ENCODE results near the gene POMT1.

The POMT1 gene

DNA sequence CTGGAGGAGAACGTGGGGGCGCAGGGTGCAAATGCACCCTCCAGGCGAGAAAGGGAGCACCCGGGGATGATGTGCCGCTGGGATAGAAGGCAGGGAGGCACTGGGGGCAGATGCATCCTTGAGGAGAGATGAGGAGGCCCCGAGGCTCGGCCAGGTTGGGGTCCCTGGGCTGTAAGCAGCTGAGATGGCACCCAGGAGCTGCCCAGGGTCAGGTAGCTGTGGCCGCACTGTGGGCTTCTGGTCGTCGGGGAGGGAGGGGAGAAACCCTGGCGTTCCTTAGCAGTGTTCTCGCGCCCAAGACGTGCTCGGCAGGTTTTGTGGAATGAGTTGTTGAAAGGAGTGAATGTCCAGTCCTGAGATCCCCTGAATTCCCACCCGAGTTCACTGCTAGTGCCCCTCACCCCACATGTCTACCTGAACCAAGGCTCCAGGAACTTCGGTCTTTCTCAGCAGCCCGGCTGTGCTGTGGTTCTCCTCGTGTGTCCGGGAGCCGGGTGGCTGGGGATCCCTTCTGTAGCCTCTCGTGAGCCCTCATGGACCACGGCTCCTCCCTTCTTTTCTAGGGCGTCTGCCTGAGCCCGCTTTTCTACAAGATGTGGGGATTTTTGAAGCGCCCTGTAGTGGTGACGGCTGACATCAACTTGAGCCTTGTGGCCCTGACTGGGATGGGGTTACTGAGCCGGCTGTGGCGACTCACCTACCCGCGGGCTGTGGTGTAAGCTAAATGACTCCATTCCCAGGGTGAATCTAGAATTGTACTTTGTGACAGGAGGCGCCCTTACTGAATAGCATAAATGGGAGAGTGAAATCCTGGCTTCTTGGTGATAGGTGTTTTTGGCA is 1.1 kb downstream of the POMT1 start:
- Histone ChIP-seq H2AFZ (ENCODE audit: low read depth, low read length) (no peak overlapping the region), H3K27ac (ENCODE audit: low read length) (no peak overlapping the region), H3K9ac (ENCODE audit: low read length) (peak overlapping the region; percentile 84), H3K79me2 (ENCODE audit: low read length) (peaks cover 8% of the 10 kb centered on the region; the same call in 1 of the 2 replicates), H4K20me1 (ENCODE audit: insufficient read depth, low read length) (no peaks in the 10 kb centered on the region), H3K27me3 (ENCODE audit: low read depth, low read length) (no peaks in the 10 kb centered on the region), H3K9me3 (ENCODE audit: insufficient read depth, low read length) (no peaks in the 10 kb centered on the region), H3K4me2 (ENCODE audit: low read length) (peak overlapping the region; percentile 83), H3K36me3 (replicated peaks; ENCODE audit: low read depth, low read length) (peaks cover 14% of the 10 kb centered on the region), H3K4me3 (ENCODE audit: low read length) (peak overlapping the region; percentile 97), H3K4me1 (ENCODE audit: low read length) (0 out of 2 replicates have a peak, but pooled peaks cover 6% of the 10 kb centered on the region)
- TF ChIP-seq EZH2phosphoT487 (IDR thresholded peaks at IDR 0.05; ENCODE audit: low read depth) = no peak
- TF ChIP-seq, protein P1, sequence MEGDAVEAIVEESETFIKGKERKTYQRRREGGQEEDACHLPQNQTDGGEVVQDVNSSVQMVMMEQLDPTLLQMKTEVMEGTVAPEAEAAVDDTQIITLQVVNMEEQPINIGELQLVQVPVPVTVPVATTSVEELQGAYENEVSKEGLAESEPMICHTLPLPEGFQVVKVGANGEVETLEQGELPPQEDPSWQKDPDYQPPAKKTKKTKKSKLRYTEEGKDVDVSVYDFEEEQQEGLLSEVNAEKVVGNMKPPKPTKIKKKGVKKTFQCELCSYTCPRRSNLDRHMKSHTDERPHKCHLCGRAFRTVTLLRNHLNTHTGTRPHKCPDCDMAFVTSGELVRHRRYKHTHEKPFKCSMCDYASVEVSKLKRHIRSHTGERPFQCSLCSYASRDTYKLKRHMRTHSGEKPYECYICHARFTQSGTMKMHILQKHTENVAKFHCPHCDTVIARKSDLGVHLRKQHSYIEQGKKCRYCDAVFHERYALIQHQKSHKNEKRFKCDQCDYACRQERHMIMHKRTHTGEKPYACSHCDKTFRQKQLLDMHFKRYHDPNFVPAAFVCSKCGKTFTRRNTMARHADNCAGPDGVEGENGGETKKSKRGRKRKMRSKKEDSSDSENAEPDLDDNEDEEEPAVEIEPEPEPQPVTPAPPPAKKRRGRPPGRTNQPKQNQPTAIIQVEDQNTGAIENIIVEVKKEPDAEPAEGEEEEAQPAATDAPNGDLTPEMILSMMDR (IDR thresholded peaks at IDR 0.05; ENCODE audit: low read depth, low read length) = no peak

DNA sequence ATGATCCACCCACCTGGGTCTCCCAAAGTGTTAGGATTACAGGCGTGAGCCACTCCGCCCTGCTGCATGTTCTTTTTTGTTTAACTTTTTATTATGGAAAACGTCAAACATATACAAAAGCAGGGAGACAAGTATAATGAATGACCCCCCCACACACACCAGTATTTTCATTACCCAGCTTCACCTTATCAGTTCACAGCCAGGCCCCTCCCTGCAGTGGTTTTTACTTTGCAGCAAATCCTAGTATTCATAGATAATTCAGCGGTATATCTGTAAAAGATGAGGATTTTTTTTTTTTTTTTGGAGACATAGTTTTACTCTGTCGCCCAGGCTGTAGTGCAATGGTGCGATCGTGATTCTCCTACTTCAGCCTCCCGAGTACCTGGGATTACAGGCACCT is 2.3 kb downstream of the POMT1 start:
- no peak overlapping the region for H3K4me3 ChIP-seq (ENCODE audit: low read length)
- H3K4me2 ChIP-seq (ENCODE audit: low read length) = no peak overlapping the region
- 0 out of 2 replicates have a peak, but pooled peaks cover 6% of the 10 kb centered on the region for H3K4me1 ChIP-seq (ENCODE audit: low read length)
- no peak overlapping the region for H2AFZ ChIP-seq (ENCODE audit: low read depth, low read length)
- peaks cover 11% of the 10 kb centered on the region for H3K36me3 ChIP-seq (replicated peaks; ENCODE audit: low read depth, low read length)
- H3K79me2 ChIP-seq (ENCODE audit: low read length) = peaks cover 8% of the 10 kb centered on the region; the same call in 1 of the 2 replicates
- no peak overlapping the region for H3K27ac ChIP-seq (ENCODE audit: low read length)
- no peaks in the 10 kb centered on the region for H3K27me3 ChIP-seq (ENCODE audit: low read depth, low read length)
- no peaks in the 10 kb centered on the region for H4K20me1 ChIP-seq (ENCODE audit: insufficient read depth, low read length)
- H3K9ac ChIP-seq (ENCODE audit: low read length) = no peak overlapping the region
- TF ChIP-seq EZH2phosphoT487 (IDR thresholded peaks at IDR 0.05; ENCODE audit: low read depth) = no peak
- TF ChIP-seq, protein P1 (IDR thresholded peaks at IDR 0.05; ENCODE audit: low read depth, low read length) = no peak
- no peaks in the 10 kb centered on the region for H3K9me3 ChIP-seq (ENCODE audit: insufficient read depth, low read length)

DNA sequence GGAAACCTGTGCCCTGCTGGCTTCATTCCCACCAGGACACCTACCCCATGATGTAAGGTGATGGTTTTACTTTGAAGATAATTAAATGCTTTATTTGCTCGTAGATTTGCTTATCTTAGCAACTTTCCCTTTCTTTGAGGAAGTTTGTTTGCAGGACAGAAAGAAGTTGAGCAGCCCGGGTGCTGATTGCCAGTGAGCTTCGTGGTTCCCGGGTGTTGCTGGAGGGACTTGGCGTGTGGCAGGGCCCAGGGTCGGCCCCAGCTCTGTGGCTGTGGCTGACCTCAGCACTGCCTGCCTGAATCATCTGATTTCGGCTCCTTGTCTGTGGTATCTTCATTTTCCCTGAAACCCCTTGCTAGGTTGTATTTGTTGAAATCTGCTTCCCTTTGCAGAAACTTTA is 8.7 kb downstream of the POMT1 start:
- Histone ChIP-seq H3K4me1 (ENCODE audit: low read length) (no peaks in the 10 kb centered on the region), H3K27ac (ENCODE audit: low read length) (no peak overlapping the region), H3K27me3 (ENCODE audit: low read depth, low read length) (no peaks in the 10 kb centered on the region), H3K4me2 (ENCODE audit: low read length) (no peak overlapping the region), H3K4me3 (ENCODE audit: low read length) (no peak overlapping the region), H3K36me3 (replicated peaks; ENCODE audit: low read depth, low read length) (peaks cover 25% of the 10 kb centered on the region), H4K20me1 (ENCODE audit: insufficient read depth, low read length) (no peaks in the 10 kb centered on the region), H3K9me3 (ENCODE audit: insufficient read depth, low read length) (no peaks in the 10 kb centered on the region), H3K79me2 (ENCODE audit: low read length) (no peaks in the 10 kb centered on the region), H3K9ac (ENCODE audit: low read length) (no peak overlapping the region), H2AFZ (ENCODE audit: low read depth, low read length) (no peak overlapping the region)
- TF ChIP-seq EZH2phosphoT487 (IDR thresholded peaks at IDR 0.05; ENCODE audit: low read depth) = no peak
- TF ChIP-seq, protein P1 (IDR thresholded peaks at IDR 0.05; ENCODE audit: low read depth, low read length) = no peak

DNA sequence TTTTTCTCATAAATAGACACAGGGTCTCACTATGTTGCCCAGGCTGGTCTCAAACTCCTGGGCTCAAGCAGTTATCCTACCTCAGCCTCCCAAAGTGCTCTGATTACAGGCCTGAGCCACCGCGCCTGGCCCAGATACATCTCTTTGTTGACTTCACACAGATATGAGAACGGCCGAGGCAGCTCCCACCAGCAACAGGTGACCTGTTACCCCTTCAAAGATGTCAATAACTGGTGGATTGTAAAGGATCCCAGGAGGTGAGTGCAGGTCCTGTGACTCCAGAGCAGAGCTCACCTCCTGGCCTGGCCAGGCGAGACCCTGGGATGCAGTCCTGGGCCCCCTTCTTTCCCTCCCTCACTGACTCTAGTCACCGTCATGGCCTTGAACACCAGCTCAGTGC is 9.2 kb downstream of the POMT1 start:
- Histone ChIP-seq H3K36me3 (replicated peaks; ENCODE audit: low read depth, low read length) (peaks cover 29% of the 10 kb centered on the region), H3K4me1 (ENCODE audit: low read length) (no peaks in the 10 kb centered on the region), H3K27me3 (ENCODE audit: low read depth, low read length) (no peaks in the 10 kb centered on the region), H3K79me2 (ENCODE audit: low read length) (no peaks in the 10 kb centered on the region), H3K4me2 (ENCODE audit: low read length) (no peak overlapping the region), H2AFZ (ENCODE audit: low read depth, low read length) (no peak overlapping the region), H3K9me3 (ENCODE audit: insufficient read depth, low read length) (no peaks in the 10 kb centered on the region), H3K4me3 (ENCODE audit: low read length) (no peak overlapping the region), H3K9ac (ENCODE audit: low read length) (no peak overlapping the region), H3K27ac (ENCODE audit: low read length) (no peak overlapping the region), H4K20me1 (ENCODE audit: insufficient read depth, low read length) (no peaks in the 10 kb centered on the region)
- TF ChIP-seq, protein P1 (IDR thresholded peaks at IDR 0.05; ENCODE audit: low read depth, low read length) = no peak
- TF ChIP-seq EZH2phosphoT487 (IDR thresholded peaks at IDR 0.05; ENCODE audit: low read depth) = no peak
